Neural crest cell (in vitro differentiated cells): ENCODE results near the gene SP110. TPM values are rescaled to one million over a fixed set of nuclear protein-coding genes. Genes with fewer than 3 reads are reported as not detected.

Experiments used
- DNase-seq: peaks from one replicate; pipeline ENCODE4 v3.0.0; 2021; ENCODE audit warnings: low read depth, mixed read lengths, low spot score
- H3K27ac Mint-ChIP-seq: one replicate; pipeline ENCODE4 v1.8.0; 2021; ENCODE audit warnings: mild to moderate bottlenecking, mixed read lengths; ENCODE audit not compliant: unreplicated experiment
- H3K27me3 Mint-ChIP-seq: 2 replicates; pipeline ENCODE4 v1.8.0; 2021; ENCODE audit warnings: low read depth, mild to moderate bottlenecking, mixed read lengths
- H3K36me3 Mint-ChIP-seq: 2 replicates; pipeline ENCODE4 v1.8.0; 2021; ENCODE audit warnings: low read depth, mild to moderate bottlenecking, mixed read lengths
- H3K4me1 Mint-ChIP-seq: 2 replicates; pipeline ENCODE4 v1.8.0; 2021; ENCODE audit warnings: mixed read lengths
- H3K4me3 Mint-ChIP-seq: one replicate; pipeline ENCODE4 v1.8.0; 2021; ENCODE audit warnings: mild to moderate bottlenecking, mixed read lengths
- H3K9me3 Mint-ChIP-seq: 2 replicates; pipeline ENCODE4 v1.8.0; 2021; ENCODE audit warnings: mixed read lengths
- total RNA-seq: library from RNA; stranded (reverse); gene quantifications from 2 replicates; pipeline ENCODE4 v1.2.1, GENCODE V29; 2021
- TF ChIP-seq, protein P1 (sequence below): fragments of 200-600 bp; sonication (generic); conservative IDR thresholded peaks from 2 replicates; pipeline ENCODE4 v1.5.0; 2021; ENCODE audit warnings: antibody characterized with exemption, mild to moderate bottlenecking

Gene SP110
- total RNA-seq, 1 donor from 2014 or later, result 5.3 TPM

DNA sequence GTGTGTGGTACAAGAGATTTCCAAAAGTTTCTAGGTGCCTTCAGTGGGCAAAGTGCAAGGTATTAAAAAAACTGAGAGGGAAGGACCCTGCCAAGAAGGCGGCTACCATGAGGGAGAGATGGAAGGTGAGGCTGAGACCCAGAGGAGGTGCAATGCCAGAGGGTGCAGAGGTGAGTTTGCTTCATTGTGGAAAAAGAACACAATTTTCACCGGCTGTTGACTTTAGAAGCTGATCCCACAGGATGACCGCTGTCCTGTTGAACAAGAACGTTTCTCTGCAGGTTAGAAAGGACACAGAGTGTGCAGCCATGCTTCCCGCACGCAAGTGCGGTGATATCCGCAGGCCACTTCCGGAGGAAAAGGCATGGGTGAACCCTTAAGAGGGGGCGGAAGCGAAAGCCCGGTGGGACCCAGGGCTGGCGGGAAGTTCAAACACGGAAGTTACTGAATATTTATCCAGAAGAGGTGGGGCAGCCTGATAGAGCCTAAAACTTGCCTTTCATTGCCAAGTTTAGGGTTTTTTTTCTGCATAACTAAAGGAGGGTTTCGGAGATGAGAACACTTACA is 16.6 kb downstream of the SP110 start:
- H3K9me3 Mint-ChIP-seq, result peaks cover 2% of the 10 kb centered on the region
- no peak overlapping the region for H3K4me3 Mint-ChIP-seq
- peaks cover 14% of the 10 kb centered on the region for H3K36me3 Mint-ChIP-seq
- H3K27me3 Mint-ChIP-seq, result no peaks in the 10 kb centered on the region
- no peak overlapping the region for H3K27ac Mint-ChIP-seq
- TF ChIP-seq, protein P1, sequence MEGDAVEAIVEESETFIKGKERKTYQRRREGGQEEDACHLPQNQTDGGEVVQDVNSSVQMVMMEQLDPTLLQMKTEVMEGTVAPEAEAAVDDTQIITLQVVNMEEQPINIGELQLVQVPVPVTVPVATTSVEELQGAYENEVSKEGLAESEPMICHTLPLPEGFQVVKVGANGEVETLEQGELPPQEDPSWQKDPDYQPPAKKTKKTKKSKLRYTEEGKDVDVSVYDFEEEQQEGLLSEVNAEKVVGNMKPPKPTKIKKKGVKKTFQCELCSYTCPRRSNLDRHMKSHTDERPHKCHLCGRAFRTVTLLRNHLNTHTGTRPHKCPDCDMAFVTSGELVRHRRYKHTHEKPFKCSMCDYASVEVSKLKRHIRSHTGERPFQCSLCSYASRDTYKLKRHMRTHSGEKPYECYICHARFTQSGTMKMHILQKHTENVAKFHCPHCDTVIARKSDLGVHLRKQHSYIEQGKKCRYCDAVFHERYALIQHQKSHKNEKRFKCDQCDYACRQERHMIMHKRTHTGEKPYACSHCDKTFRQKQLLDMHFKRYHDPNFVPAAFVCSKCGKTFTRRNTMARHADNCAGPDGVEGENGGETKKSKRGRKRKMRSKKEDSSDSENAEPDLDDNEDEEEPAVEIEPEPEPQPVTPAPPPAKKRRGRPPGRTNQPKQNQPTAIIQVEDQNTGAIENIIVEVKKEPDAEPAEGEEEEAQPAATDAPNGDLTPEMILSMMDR, result no peak
- no peak for DNase-seq
- H3K4me1 Mint-ChIP-seq, result no peaks in the 10 kb centered on the region

GRCh38 chr2:230202430-230203109 is 17.2 kb downstream of the SP110 start:
- peaks cover 2% of the 10 kb centered on the region for H3K9me3 Mint-ChIP-seq
- no peak for DNase-seq
- H3K27ac Mint-ChIP-seq, result no peak overlapping the region
- TF ChIP-seq, protein P1, result no peak
- H3K36me3 Mint-ChIP-seq, result peaks cover 14% of the 10 kb centered on the region
- no peak overlapping the region for H3K4me3 Mint-ChIP-seq
- H3K4me1 Mint-ChIP-seq, result no peaks in the 10 kb centered on the region
- no peaks in the 10 kb centered on the region for H3K27me3 Mint-ChIP-seq

- Mint-ChIP-seq H3K27ac (no peak overlapping the region), H3K36me3 (peaks cover 4% of the 10 kb centered on the region), H3K9me3 (peaks cover 9% of the 10 kb centered on the region), H3K27me3 (no peaks in the 10 kb centered on the region), H3K4me3 (no peak overlapping the region), H3K4me1 (no peaks in the 10 kb centered on the region)
- TF ChIP-seq, protein P1, result no peak
- no peak for DNase-seq
Measured at GRCh38 chr2:230184727-230185578, 34.8 kb downstream of the SP110 start.

DNA sequence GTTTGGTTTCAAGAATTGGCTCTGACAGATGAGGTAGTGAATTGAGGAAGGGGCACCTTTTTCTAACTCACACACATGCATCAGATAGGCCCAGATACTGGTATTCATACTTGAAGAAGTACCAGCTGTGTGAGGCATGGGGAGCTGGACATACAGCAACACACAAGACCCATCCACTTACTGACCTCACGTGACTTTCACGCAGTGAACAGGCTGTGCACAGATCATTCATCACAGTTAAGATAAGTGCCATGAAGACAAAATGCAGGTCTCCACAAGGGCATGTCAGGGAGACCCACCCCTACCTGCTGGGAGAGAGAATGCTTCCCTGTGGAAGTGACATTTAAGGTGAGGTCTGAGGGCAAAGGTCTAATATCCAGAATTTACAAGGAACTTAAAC is 38.6 kb downstream of the SP110 start:
- H3K36me3 Mint-ChIP-seq, result peaks cover 4% of the 10 kb centered on the region
- no peaks in the 10 kb centered on the region for H3K9me3 Mint-ChIP-seq
- DNase-seq, result no peak
- no peak overlapping the region for H3K27ac Mint-ChIP-seq
- peaks cover 12% of the 10 kb centered on the region for H3K4me1 Mint-ChIP-seq
- no peak overlapping the region for H3K4me3 Mint-ChIP-seq
- TF ChIP-seq, protein P1, result no peak
- H3K27me3 Mint-ChIP-seq, result no peaks in the 10 kb centered on the region

DNA sequence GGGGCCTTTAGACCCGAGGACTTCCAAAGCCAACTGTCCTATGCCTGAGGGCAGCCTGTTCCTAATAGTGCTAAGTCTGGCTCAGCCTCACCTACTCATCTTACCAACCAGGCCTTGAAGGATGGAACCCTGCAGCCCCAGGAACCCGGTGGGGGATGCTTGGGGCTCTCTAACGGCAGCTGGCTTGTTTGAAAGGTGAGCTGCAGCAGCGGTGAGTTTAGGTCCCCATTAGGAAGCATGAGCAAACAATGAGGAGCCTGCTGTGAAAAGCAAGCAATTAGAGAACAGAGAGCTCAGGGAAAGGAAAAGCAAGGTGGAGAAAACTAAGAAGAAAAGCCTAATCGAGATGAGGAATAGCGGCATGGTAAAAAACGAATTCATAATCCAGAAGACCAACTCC is 39.9 kb downstream of the SP110 start:
- DNase-seq, result no peak
- H3K36me3 Mint-ChIP-seq, result peaks cover 2% of the 10 kb centered on the region

More for the DNA sequence above, 39.9 kb downstream of the SP110 start:
- TF ChIP-seq, protein P1, result no peak
- no peaks in the 10 kb centered on the region for H3K27me3 Mint-ChIP-seq
- no peak overlapping the region for H3K4me3 Mint-ChIP-seq
- peaks cover 12% of the 10 kb centered on the region for H3K4me1 Mint-ChIP-seq
- no peaks in the 10 kb centered on the region for H3K9me3 Mint-ChIP-seq
- H3K27ac Mint-ChIP-seq, result no peak overlapping the region
